NCI-H1436 (cell line): ENCODE measurements around the gene UBE2QL1.

Experiments
- DNase-seq: peaks from one replicate; lab custom pipeline; 2025; lab: John Stamatoyannopoulos, UW

Gene UBE2QL1

DNA sequence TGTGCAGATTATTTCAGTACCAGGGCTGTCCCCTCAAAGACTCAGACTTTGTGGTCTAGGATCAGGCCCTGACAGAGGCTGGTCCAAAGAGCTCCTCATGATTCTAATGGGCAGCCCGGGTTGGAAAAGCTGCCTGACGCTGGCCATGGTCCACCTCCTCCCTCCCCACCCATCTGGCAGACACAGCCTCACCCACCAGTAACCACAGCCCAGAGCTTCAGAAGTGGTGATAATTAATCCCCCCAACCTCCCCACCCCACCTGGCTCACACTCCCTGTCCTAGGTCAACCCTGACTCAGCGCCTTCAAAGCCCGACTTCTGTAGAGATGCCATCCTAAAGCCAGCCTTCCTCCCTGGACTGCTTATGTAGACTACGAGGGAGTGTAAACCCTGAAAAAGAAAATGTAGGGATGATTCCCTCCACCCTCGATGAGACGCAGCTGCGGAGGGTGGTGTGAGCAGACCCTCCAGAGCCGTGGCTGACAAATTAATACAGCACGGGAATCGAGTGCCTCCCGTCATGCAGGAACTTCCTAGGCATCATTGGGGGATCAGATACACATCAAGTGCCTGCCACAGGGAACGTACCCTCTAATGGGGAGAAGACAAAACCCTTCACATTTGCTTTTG lies 7.0 kb downstream of the UBE2QL1 start:
- no peak for DNase-seq

DNA sequence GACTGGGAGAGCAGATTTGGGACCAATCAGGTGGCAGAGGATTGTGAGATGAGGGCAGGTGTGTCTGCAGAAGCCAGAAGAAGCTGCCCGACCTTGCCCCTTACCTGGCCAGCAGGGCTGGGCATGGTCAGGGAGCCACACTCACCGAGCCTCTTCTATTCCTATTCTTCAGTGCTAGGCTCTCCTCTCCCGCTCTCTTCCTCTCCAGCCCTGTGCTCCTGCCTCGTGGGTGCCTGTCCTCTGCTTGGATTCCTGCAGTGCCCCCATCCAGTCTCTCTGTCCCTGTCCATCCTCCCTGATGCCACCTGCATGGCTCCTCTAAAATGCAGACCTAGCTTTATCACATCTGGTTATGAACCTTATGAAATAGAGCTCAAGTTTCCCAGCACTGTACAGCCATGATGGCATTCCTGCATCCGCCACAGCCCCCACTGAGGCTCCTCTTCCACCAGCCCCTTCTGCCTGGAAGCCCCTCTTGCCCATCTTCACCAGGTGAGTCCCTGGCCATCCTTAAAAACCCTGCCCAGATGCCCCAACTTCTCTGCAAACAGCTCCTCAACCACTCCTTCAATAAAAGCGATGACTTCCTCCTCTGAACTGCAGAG lies 8.2 kb downstream of the UBE2QL1 start:
- no peak for DNase-seq

DNA sequence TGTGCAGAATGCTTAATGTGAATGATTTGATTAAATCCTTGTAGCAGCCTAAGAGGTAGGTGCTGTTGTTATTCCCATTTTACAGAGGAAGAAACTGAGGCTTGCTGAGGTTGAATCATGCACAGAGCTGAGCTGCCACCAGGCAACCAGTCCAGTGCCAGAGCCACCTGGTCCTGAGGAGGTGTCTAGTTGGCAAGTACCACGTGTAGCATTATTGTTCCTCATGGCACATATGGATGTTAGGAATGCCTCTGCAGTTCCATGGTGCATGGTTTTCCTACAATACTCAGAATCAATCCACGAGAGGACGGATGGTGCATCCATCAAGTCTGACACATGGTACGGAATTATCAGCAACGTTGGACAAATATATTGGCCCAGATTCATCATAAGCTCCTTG lies 8.9 kb downstream of the UBE2QL1 start:
- no peak for DNase-seq

DNA sequence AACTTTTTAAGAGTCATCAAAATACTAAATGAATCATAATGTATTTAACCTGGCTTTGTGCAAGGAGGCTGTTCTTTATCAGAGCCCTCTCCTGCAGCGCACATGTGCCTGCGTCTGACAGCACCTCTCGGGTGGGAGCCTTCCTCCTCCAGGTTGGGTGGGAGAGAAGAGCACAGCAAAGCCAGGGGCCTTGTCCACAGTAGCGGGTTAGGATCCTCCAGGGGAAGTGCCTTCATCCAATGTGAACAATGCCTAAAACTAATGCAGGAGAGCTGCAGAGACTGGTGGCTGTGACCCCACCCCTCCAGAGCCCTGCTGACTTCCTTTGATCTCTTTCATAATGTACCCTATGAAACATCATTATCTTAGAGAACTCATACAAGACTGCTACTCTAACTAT lies 10.2 kb downstream of the UBE2QL1 start:
- DNase-seq = no peak

DNA sequence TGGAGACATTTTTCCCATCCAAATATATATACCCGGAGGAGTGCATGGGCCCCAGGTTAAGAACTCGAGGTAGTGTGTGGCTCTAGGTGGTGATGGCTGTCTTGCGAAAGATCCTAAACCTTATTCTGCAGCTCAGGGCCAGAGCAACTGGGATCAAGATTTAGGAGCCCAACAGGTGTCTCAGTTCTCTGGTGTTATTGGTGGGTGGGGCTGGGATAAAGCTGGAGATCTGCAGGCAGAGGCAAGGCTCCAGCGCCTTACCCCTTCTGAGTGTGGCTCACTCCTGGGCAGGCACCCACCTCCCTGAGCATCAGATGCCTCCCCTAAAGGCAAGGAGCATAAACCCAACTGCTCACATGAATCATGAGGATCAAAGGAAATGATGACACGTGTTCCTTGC lies 11.2 kb downstream of the UBE2QL1 start:
- DNase-seq = no peak

DNA sequence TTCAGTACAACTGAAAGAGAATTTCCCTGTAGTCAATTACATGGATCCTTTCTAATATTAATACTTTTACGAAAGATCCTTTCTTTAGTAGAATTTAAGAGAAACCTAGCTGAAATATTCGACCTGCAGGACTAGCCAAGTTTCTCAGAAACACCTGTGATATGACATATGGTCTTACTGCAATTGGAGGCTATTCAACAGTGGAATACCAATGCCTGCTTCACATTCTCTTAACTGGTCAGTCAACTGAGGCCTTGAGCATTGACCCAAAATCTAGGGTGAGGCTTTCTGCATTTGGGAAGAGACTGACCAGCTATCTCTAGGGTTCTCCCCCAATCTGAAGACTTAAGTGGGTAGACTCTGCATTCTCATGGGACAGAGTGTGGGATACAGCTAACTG lies 12.3 kb downstream of the UBE2QL1 start:
- DNase-seq = no peak

DNA sequence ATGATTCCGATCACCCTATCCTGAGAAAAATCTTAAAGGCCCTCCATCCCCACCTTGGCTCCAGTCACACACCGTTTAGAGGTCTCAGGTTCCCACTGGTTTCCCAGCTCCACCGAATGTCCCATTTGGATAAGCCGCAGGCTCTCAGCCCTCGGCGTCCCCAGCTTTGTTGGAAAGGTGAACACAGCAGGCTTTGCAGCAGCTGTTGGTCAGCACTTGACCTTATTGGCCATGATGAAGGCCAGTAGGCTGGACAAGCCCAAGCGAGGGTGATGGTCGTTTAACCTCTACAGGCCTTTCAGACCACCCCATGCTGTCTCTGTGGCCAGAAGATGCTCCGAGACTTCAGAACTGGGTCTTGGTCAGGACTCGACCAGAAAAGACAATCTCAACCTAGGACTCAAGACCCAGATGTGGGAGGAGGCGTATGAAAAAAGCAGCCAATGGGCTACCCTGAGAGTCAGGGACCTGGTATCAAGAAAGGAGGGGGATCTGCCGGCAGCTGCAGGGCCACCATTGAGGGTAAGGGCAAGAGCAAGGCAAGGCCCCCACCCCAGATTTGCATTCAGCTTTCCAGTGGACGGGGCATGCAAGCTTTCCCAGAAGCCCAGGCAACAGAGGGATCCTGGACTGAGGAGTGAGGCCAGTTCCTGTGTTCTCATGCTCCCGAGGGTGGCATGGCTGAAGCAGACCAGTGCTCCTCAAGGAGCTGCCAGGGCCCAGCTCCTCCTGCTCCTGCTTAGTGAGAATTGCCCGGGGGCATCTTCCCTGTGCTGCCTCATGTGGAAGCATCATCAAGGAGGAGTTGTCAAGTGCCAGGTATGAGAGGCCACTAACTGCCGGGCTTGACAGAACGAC lies 13.4 kb downstream of the UBE2QL1 start:
- DNase-seq = no peak

DNA sequence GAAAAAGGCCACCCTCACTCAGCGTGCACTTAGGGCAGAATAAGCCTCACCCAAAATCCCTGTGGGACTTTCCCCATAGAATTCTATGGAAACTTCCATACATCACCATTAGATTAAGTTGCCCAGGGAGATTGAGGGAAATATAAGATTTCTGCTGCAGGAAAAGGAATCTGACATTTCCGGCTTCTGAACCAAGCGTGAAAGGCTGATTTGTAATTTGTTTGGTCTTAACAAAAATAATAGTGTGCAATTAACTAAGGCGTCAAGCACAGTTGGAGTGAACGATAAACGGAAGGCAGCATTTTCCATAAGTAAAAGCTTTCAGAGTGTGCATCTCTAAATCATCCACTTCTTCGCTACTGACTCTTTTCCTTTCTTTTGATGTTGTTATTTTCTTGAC lies 14.0 kb downstream of the UBE2QL1 start:
- no peak for DNase-seq

DNA sequence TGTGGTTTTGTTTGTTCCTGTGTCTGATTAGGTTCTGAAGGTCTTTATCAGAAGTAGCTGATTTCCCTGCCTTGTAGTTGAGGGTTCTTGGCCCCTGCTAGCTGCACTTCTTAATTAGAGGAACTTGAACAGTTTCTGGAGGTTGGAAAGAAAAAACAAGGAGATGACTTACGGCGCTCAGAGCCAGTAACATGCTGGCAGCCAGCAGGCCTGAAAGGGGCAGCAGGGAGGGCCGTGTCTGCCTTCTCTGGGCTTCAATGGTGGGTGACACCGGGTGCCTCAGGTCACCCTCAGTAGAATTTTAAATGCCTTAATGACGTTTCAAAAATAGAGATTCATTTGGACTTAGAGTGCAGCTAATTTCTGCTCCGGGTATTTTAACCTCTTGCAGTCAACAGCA lies 15.8 kb downstream of the UBE2QL1 start:
- DNase-seq = no peak

DNA sequence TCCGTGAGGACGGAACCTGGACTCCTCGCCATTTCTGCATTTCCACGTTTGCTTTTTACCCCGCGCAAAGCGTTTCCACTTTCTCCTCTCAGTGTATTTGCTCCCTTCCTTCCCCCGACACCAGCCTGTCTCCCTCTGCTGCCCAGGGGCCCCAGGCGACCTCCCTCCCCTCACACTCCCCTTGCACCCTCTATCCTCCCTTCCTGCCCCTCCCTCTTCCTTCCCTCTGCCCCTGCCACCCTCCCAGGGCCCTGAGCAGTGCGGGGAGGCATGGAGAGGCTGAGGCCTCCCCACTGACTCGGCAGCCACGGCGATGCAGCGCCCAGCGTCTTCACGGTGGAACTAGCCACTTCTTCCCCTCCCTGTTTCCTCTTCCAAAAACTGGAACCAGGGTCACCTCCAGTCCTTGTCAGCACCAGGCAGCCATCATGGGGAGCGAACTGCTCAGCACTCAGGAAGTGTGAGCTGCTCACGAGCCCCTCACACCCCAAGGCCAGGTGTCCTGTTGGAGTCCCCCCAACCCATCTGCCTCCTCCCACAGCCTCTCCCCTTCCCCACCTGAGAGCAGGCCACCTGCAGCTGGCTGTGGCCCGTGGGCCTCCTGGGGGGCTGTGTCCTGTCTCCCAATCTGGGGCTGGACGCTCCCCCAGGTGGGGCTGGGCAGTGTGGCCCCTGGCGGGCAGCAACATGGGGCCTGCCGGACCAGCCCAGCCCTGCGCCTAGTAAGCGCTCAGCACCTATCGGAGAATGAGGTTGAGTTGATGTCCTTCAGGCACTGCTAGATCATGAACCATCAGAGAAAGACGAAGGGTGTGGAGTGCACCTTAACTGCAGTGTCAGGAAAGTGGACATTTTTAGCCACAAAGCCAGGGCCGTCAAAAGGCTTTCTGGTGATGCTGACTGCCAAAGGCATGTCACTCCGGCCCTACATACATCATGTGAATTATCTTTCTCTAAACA lies 17.5 kb downstream of the UBE2QL1 start:
- DNase-seq = no peak

DNA sequence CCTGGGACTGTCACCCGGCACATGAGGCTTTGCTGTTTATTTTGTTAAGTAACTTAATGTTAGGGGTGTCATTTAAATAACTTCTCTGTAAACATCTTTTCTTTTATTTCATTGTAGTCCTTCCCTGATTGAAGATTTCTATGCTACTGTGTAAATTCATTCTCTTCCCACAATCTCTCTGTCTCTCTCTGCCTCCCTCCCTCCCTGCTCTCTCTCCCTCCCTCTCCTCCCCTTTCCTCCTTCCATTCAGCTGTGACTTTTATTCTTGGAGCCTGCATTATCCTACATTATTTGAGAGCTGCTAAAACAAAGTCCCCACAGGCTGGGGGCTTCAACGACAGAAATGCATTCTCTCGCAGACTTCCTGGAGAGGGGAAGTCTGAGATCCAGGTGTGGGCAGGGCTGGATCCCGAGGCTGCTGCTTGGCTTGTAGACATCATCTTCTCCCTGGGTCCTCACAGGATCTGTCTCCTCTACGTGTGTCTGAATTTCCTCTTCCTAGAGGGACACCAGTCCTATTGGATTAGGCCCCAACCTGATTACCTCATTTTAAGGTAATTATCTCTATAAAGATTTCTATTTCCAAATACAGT lies 18.4 kb downstream of the UBE2QL1 start:
- no peak for DNase-seq

DNA sequence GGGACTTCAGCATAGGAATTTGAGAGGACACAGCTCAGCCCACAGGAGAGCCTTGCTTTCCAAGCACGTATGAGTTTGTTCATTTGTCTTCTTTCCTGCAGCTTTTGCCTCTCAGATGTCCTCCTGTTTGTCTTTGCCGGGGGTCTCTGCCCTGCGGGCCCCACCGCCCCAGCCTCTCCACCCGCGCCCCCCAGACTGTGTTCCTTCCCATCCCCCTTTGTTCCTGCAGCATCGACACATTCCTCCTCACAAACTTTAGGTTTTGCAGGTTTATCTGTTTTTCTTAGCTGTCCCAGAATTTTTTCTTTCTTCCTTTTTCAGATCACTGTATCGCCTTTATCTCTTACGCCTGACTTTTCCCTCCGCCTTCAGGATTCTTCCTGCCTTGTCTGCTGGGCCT lies 18.9 kb downstream of the UBE2QL1 start:
- no peak for DNase-seq

DNA sequence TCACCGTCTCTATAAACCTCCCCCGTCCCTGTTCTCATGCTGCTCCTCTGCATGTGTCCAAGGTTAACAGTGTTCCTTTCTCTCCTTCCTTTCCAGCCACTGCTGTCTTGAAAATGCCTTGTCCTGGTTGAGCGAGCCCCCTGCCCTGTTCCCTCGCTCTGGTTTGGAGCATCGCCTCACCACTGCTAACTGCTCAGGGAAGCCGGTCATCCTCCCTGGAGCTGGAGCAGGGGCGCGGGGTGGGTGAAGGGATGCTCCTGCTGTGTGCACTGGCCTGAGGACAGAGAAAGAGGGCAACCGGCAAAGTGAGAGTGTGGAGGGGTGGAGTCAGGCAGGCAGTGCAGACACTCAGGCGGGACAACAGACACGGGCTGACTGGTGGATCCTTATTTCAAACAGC lies 19.4 kb downstream of the UBE2QL1 start:
- no peak for DNase-seq

DNA sequence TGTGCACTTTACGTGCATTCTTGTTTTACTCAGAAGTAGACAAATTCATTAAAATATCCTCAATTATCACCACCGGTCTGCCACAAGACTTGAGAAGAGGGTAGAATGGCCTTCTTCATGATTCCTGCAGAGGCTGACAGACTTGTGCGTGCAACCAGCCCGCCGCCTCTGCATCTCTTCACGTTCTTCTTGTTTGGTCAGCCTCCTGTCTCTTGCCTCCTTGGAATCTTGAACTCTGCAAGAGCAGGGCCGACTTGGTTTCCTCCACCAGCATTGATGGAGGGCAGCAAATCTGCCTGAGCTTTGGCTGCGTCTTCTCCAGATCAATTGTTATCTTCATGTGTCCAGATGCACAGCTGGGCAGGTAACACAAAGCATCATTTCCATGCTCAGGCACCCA lies 20.2 kb downstream of the UBE2QL1 start:
- DNase-seq = no peak

DNA sequence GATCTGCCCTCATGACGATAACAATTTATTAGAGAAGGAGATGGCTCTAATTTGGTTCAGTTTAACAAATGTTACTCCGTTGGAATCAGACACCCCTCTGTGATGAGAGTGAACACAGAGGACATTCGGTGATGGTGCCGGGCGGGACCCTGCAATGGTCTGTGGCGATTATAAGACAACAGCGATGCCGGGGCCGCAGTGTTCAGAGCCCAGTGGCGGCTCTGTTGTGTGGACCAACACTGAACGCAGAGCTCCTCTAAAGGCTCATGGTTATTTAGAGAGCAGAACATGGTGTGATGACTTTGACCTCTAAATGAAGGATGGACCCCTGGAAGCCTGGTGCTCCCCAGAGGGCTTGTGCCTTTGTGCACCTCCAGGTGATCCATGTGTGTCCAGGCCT lies 21.2 kb downstream of the UBE2QL1 start:
- no peak for DNase-seq

DNA sequence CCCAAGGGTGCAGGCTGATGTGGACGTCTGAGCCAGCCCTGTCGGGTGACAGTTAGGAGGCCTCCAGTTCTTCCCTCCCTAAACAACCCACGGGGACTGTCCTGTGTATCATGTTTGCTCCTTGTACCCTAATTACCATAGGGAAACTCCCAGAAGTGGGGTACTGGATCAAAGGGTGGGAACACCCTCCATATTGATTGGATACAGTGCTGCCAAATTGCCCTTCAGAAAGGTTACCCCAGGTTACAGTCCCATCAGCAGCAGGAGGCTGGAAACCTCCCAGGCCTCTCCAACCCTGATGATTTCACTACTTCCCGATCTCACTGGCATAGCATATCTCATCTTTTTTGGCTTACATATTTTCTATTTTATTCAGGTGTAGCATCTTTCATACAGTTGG lies 22.0 kb downstream of the UBE2QL1 start:
- no peak for DNase-seq

DNA sequence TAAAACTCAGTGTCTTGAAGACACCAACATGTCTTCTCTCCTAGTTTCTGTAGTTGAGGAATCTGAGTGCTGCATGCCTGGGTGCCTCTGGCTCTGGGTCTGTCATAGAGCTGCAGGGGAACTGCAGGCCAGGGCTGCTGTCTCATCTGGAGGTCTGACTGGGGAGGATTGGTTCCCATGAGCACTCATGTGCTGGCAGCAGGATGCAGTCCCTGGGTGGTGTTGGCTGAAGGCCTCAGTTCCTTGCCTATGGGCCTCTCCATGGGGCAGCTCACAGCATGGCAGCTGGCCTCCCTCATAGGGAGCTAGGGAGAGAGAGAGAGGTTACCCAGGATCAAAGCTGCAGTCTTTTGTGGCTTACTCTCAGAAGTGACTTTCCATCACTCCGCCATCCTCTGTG lies 22.6 kb downstream of the UBE2QL1 start:
- DNase-seq = no peak

DNA sequence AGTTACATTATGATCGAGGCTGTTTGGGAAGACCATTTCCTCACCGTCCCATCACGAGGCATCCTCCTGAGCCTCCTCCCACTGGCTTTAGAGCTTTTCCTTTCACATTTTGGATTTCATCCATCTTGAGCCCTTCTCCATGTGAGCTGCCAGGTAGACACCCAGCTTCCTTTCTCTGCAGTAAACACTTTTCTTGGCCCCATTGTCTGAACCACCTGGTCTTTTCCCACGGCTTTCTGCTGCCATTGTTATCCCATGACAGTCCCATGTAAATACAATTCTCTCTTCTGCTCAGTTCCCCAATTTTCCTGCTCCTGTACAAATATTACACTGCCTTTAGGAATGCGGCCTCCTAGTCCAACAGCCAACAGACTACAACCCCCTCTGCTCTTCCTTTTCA lies 24.1 kb downstream of the UBE2QL1 start:
- no peak for DNase-seq

DNA sequence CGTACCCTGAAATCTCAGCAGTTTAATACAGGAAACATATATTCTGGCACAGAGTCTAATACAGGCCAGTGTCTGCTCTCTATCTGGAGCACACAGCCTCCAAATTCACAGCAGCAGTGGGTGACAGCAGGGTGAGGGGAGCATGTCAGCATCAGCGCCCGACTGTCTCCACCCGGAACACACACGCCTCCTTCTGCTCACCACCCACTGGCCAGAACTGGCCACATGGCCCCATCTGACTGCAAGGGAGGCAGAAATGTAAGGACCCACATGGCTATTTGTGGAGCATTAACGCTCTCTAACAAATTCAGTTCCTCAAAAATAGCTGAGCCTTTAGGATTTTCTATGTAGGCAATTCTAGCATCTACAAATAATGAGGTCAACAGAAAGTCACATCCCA lies 24.6 kb downstream of the UBE2QL1 start:
- no peak for DNase-seq

DNA sequence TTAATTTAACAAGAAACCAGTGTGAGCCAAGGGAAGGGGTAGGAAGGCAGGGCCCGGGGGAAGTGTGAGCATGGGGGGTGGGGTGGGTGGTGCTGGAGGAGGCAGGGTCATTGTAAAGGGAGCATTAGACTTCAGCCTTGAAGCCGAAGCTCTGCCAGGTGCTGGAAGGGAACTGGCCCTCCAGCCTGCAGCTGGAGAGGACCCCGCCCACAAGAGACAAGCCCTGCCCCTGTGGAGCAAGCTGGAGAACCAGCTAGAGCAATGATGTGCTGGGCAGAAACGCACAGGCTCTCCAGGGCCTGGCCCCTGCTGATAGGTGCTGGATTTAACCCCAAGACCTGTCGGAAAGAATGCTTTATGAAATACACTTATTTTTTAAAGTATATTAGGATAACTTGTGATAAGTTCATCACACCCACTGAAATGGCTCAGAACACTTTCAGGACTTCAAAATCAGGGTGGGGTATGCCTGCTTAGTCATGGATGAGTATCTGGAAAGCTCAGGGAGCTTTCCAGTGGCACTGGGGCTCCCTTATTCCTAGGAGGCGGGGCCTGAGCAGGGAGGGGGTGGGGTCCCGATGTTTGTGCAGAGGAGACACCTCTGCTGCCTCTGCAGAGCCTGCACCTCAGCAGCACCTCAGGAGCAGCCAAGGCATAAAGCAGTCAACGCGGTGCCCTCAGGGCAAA lies 27.1 kb downstream of the UBE2QL1 start:
- no peak for DNase-seq

DNA sequence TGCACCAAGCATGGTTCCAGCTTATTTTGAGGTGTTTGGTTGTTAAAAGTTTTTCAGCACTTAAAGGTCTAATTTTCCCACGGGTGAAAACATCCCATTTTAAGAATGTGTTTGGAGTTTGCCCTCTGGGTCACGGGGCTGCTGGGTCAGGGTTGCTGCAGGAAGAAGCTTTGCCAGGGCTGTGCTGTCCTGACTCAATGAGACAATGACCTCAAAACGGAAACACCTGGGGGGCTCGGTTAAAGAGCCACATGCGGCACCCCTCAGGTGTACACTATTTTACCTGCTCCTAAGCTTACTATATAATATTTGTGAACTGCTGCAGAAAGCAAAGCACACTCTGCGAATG lies 27.6 kb downstream of the UBE2QL1 start:
- DNase-seq = no peak
